ENCODE data around the gene ST8SIA6.
"Not testable (repeated sequence)": the region's sequence is repeated elsewhere in the genome, so short reads cannot be mapped to it uniquely, and the experiment has no call there.

ST8SIA6 gene

DNA sequence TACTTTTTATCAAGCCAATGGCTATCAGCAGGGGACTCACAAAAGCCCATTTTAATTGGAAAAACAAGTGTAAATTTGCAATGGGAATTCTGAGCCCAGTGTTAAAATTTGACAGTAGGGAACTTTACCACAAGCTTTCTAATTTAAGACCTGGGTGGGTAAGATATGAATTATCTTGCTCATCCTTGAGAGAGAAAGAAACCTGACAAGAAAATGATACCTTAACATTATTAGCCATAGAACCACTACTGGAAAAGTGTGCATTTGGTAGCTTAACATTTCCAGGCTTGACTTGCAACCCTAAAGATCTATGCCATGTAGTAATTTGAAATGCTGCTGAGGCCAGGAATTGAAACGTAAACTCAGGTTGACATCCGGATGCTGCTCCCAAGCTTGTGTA is 2.7 kb upstream of the ST8SIA6 start:
- DNase-seq (ENCODE audit: low read depth, low spot score) = no peak

DNA sequence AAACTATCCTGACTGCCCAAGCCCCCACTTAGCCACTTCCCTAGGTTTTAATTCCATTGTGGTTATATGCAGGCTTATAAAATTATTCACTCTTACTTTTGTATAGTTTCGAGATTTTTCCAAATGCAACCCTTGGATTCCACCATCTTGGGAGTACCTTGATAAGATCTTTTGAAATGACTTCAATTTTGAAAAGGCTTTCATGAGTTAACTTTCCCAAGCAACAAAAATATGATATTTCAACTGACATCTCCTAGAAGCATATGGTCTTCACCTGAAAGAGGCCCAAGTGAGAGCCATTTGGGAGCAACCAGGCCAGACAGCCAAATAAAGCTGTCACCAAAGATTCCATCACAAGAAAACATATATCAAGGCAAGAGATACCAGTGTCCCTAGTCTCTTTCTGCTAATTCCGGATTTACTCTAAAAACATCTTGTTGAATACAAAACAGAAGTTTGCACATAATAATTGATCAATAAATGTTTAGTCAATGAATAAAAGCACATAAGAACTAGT is 1.7 kb upstream of the ST8SIA6 start:
- DNase-seq (ENCODE audit: low read depth, low spot score) = no peak

DNA sequence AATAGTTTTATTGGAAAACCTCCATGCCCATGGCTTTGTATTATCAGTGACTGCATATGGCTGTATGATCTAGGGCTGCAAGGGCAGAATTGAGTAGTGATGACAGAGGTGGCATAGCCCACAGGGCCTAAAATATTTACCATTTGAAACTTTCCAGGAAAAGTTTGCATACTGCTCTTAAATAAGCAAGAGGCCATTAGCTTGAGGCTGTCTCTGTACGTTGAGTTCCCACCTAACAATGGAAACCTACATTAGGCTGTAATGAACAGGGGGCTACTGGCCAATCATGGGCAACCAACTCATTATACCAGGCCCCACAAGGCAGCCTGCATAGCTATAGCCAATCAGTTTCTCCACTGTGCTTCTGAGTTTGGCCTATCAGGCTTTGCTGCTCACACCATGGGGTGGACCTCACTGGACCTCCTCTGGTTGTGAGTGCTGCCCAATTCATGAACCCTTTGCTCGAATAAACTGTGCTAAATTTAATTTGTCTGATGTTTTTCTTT is 673 bp upstream of the ST8SIA6 start:
- no peak for DNase-seq (ENCODE audit: low read depth, low spot score)

DNA sequence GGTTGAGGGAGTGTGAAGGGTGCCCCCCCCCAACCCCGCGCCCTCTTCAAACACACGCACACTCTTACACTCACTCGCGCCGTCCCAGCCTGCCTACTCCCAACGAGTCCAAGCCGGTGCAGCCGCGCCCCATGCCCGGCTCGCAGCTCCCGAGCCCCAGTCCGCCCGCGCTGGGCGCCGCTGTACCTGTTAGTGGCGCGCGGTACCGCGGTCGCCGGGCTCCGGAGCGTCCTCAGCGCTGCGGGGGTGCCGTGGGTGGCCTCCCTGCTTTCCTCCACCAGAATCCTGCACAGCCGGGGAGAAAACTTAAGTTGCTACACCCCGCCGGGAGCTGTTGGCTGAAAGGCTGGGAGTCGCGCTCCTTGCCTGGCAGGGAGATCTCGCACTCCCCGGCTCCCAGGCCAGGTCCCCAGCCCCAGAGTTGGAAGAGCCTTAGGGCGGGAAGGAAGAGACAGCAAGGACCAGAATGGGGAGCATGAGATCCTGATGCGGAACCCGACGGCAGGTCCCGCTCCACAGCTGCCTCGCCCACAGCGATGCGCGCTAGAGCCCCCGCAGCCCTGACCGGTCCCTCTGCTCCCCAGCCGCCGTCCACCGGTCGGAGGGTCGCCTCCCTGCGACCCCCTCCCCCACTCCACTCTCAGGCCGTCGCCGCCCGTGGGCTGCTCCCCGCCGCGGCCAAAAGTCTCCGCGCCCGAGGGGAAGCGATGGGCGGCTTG is 863 bp downstream of the ST8SIA6 start:
- DNase-seq (ENCODE audit: low read depth, low spot score) = peak; percentile 76

DNA sequence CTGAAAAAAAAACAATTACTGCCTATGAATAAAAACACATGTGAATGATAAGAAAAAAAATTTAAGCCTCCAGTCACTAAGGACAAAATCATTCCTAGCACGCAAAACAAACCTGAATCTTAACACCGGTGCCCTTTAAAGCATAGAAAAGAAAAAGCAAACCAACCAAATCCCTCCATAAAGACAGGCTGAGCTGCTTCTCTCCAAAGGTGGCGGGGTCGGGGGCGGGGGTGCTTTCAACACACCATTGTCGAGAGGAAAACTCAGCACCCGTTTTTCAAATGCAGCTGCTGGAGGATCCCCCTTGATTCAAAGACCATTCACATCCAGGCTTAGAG is 1.4 kb downstream of the ST8SIA6 start:
- no peak for DNase-seq (ENCODE audit: low read depth, low spot score)

DNA sequence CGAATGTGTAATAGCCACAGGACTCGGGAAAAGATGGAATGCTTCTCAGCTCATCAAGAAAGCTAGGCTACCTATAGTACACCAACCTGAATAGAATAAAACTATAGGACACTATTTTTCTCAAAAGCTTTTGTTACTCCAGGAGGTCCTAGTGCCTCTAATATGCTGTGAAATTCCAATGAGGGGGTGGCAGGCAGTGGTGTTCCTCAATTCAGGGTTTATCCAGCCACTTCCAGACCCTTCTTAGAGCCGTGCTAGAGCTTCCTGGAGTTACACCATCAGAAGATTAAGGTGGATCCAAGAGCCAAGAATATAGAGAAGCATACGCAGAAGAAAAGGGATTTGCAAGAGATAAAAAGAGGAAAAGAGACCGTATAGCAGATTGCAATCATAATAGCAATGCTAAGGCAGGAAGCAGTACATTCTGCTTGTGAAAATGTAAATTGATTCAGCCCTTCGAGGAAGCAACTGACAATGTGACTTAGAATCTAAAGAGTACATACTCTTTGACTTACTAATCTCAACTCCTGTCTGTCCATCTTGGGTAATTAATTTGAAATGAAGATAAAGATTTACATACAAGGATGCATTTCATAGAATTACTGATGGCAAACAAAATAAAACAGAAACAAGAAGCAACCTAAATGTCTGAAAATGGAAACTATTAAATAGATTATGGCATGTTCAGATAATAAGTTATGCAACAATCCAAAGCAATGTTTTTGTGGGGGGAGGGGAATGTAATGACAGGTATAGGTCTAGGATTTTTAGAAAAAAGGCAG is 2.1 kb downstream of the ST8SIA6 start:
- DNase-seq (ENCODE audit: low read depth, low spot score) = no peak

DNA sequence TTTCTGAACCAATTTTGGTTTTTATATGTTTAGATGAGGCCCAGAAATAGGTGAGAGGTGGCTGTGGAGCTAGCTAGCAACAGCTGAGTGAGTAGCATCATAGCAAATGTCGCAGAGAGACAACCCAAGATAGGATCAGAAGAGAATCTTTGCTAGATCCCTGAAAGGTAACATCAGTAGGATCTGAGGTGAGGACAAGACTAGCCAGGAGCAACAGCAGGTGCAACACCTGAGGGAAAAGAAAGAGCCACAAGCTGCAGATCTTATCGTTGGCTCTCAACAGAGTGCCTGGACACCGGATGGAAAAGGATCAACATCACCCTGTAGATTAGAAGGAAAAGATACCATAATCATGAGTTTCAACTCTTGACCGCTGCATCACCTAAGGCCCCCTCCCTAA is 4.4 kb downstream of the ST8SIA6 start:
- DNase-seq (ENCODE audit: low read depth, low spot score) = no peak

DNA sequence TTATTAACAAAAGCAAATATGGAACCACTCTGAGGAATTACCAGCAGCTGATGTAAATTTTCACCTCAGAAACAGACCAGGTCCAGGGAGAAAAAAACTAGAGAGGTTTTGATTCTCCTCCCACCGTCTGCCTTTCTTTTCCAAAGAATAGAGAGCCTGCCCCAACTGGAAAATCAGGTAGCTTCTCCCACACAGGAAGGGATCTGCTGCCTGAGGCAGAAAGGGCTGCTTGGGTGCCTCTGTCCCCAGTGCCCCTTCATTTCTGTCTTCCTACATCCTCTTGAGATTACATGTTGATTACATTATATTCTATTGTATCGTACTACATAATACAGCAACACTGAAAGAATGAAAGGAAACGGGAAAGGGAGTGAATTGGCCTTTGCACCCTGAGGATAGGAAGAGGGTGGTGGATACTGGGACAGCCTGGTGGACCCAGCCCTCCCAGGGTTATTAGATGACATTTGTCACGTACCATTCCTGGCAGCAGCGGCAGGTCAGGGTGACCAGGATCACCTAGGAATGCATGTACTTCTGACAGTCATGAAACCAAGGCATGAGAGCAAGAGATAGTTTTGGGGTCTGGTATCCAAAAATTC is 8.9 kb downstream of the ST8SIA6 start:
- DNase-seq (ENCODE audit: low read depth, low spot score) = peak; percentile 71

DNA sequence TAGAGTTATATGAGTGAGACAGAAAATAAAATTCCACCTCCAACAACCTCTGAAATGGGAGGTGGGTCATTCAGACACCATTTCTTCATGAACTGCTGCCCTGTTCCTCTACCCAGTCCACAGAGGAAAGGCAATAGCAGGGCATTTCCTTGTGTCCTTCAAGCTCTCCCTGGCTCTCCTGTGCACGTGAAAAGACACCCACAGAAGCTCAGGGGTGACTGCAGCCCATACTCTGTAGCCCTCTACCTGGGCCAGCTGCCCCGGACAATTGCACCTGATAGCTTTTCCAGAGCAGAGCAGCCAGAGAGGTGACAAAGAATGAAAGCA is 10.0 kb downstream of the ST8SIA6 start:
- no peak for DNase-seq (ENCODE audit: low read depth, low spot score)

DNA sequence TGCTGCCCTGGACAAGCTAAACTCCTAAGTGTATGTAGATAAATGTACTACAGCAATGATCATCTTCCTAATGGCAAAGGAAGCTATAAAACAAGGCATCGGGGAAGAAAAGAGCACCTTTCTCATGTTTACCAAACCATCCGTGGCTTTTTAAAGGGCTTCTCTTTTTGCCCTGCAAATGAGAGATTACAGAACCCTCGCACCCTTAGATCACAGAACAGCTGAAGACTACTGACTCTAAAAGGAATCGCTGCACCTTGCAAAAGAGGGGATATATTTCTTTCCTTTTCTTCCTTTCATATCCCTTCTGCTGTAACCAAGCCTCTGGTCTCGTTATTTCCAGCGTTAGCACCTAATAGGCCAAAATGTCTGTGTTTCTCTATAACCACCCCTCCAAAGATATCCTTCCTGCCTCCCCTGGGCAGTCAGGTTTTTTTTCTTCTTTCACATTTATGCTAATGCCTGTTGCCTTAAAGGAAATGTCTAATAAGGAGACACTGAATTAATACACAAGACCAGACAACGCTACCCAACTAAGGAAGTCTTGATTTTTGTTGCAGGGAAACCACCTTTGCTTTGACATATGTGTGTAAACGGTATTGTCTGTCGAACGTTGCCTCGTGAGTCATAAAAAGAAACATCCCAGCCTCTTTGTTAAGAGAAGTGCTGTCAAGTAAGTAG is 10.5 kb downstream of the ST8SIA6 start:
- DNase-seq (ENCODE audit: low read depth, low spot score) = no peak

DNA sequence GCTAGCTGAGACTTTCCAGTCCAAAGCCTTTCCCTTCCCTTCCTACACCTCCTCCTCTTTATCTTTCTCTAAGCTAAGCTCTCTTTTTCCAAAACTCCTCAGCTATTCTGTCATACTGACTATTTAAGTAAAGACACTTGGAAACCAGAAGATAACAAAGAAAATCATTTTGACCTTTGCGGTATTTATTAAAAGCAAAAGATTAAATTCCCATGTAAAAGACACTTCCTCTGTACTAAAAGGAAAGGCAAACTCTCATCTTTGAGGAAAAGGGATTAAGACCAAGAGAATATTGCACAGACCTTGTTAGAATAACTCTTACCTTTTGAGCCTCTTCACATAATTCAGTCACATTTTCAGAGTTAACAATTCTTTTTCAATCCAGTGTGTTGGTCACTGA is 15.8 kb downstream of the ST8SIA6 start:
- DNase-seq (ENCODE audit: low read depth, low spot score) = no peak

DNA sequence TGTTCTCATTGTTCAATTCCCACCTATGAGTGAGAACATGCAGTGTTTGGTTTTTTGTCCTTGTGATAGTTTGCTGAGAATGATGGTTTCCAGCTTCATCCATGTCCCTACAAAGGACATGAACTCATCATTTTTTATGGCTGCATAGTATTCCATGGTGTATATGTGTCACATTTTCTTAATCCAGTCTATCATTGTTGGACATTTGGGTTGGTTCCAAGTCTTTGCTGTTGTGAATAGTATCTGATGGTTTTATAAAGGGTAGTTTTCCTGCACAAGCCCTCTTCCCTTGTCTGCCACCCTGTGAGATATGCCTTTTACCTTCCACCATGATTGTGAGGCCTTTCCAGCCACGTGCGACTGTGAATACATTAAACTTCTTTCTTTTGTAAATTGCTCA is 17.8 kb downstream of the ST8SIA6 start:
- not testable (repeated sequence) for DNase-seq (ENCODE audit: low read depth, low spot score)

DNA sequence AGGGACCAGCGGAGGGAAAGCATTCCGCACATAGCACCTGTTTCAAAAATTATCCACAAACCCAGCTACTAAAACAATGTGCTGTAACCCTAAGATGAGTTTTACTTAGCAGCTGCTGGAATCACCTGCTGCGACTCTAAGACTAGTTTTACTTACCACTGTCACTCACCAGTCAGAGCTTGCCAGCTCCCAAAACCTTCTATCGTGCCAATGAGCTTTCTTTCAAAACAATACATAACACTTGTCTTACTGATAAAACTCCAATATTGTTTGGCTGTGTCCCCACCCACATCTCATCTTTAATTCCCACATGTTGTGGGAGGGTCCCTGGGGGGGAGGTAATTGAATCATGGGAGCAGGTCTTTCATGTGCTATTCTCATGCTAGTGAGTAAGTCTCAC is 18.4 kb downstream of the ST8SIA6 start:
- DNase-seq (ENCODE audit: low read depth, low spot score) = no peak

DNA sequence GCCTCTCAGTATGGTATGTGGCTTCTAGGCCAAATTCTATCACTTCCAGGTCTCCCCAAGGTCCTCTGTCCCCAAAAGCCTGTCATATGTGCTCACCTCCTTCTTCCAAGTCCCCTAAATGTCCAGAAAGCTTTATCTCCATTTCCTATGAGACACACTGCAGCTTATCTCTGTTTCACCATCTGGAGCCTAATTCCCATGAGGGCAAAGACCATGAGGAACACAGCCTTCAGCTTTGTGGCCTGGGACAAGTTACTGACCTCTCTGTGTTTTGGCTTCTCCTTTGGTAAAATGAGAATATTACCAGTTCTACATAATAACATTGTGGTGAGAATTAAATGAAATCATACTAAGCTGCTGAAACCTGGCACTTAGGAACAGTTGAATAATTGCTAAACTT is 19.2 kb downstream of the ST8SIA6 start:
- no peak for DNase-seq (ENCODE audit: low read depth, low spot score)

DNA sequence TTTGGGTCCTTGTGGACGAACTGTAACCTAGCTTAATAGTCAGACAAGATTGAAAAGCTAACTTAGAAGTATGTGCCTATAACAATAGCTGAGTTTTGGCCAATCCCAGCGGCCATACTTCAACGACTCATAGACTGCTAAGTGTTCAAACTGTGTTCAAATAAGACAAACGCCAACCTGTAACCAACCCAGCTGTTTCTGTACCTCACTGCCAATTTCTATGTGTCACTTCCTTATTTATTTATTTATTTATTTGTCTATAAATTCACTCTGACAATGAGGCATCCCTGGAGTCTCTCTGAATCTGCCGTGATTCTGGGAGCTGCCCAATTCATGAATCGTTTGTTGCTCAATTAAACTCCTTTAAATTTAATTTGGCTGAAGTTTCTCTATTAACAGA is 21.7 kb downstream of the ST8SIA6 start:
- no peak for DNase-seq (ENCODE audit: low read depth, low spot score)

DNA sequence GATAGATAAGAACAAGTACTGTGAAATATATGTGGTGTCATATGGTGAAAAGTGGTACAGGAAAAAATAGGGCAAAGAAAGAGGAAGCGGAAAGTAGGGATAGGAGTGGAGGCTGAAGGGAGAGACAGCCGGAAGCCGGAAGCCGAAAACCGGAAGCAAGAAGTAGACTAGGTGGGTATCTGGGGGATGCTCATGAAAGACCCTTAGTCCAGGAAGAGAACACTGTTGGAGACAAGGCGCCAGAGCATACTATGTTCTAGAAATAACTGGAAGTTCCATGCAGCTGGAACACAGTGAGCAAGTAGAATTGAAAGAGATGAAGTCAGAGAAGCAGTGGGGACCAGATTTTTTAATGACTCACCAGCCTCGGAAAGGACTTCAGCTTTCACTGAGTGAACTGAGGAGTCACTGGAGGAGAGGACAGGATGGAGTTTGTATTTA is 22.5 kb downstream of the ST8SIA6 start:
- no peak for DNase-seq (ENCODE audit: low read depth, low spot score)

DNA sequence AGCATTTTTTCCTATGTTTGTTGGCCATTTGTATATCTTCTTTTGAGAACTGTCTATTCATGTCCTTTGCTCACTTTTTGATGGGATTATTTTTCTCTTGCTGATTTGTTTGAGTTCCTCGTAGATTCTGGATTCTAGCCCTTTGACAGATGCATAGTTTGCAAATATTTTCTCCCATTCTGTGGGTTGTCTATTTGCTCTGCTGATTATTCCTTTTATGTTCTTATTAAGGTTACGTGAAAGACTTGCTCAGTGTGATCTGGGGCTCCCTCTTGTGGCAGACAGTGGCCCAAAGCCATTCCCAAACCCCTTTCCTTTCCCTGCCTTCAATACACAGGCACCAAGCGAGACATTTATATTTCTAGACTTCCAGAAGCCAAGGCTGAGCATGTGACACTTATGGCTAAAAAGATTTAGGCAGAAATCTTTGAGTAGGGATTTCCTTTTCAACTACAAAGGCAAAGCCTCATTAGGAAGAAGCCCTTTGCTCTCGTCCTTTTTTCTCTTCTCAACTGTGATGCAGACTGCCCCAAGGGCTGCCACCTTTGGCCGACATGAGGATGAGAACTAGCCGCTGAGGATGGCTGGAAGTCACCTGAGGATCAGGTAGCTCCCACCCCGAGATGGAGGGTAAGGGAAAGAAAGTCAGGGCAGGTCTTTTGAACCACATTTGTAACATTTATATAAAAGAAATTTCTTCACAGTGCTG is 23.6 kb downstream of the ST8SIA6 start:
- DNase-seq (ENCODE audit: low read depth, low spot score) = peak; percentile 86

DNA sequence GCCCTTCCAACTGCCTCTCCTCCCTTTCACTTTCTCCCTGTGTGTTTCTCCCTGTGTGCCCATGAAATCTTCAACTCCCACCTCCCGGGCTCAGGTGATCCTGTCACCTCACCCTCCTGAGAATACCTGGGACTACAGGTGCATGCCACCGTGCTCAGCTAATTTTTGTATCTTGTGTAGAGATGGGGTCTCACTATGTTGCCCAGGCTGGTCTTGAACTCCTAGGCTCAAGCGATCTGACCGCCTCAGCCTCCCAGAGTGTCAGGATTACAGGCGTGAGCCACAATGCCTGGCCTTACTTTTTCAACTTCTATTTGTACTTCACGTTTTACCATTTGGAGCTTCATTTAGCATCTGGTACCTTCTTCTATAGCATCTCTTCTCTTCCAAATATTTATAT is 24.9 kb downstream of the ST8SIA6 start:
- DNase-seq (ENCODE audit: low read depth, low spot score) = no peak

DNA sequence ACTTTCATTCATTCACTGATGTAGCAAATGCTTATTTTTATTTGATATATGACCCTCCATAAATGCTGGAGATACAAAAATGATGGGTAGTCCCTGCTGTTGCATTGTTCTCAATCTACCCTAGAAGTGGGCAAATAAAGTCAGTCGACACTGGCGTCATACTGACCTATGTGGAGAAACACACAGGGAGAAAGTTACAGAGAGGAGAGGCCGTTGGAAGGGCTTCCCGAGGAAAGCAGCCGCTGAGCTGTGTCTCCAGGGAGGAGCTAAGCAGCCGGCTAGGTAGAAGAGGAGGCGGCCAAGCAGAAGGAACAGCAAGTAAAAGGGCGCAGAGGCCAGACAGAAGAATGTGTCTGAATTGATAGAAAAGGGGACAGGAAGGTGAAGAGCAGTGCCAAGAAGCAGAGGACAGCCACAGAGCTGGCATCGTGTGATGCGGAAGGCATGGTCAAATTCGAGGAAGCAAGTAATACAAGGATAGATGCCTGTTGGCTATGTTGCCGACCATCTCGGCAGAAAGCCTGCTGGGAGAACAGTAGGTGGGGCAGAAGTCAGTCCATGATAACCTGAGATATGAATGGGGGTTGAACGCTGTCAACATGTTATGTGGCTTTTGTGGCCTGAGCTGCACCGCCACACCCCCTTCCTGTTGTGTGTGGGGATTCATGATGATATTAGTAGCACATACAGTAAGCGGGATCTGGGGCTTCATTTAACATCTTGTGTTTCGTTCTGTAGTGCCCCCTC is 25.9 kb downstream of the ST8SIA6 start:
- DNase-seq (ENCODE audit: low read depth, low spot score) = no peak

DNA sequence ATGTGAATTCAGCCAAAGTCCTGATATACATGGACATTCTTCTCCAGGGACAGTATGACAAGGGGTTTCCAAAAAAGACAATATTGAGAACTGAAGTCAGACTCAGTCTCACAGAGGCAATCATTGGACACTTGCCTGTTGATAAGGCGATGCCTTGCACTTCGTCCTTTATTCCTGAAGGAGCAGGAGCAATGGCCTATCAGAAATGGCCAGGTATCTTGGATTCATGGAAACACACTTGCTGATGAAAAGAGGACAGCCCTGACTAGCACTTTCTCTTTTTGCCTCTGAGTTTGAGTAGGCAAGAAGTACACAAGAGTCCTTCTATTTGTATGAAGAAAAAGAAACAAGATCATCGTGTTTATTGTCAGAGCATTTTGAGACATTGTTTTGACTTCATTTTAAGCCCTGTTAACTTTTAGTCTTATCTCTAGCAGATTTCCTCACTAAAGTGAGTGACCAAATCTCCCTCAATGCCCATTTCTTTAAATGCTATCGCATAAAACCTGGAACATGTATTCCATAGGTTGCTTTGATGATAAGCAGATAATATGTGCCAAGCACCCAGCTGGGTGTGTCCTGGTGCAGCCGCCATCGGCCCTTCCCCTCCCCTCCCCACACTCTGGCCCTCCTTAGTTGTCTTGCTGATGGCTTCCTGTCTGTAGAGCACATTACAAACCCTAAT is 26.6 kb downstream of the ST8SIA6 start:
- no peak for DNase-seq (ENCODE audit: low read depth, low spot score)

Measured in ELF-1 (cell line).